ENCODE measurements around the gene MORN1.

The MORN1 gene

GRCh38 chr1:2343023-2343935 is 48.1 kb downstream of the MORN1 start:
- no peak for TF ChIP-seq CTCF (conservative IDR thresholded peaks at IDR 0.05; ENCODE audit: low read depth)
- POLR2A ChIA-PET (ENCODE audit: low non-redundant PET) = interaction anchor here (0.7 kb wide), 1 partner anchor 45 kb away, joined by 4 read pairs; no protein-coding TSS in a partner anchor
- DNase-seq (ENCODE audit: low spot score) = no peak
- peak overlapping the region; percentile 63 for H3K27ac ChIP-seq
- CTCF ChIA-PET = no interaction called here

GRCh38 chr1:2342384-2343022 is 48.9 kb downstream of the MORN1 start:
- DNase-seq (ENCODE audit: low spot score) = no peak
- POLR2A ChIA-PET (ENCODE audit: low non-redundant PET) = no interaction called here
- no peak for TF ChIP-seq CTCF (conservative IDR thresholded peaks at IDR 0.05; ENCODE audit: low read depth)
- CTCF ChIA-PET = no interaction called here
- H3K27ac ChIP-seq = peak overlapping the region; percentile 63

- POLR2A ChIA-PET (ENCODE audit: low non-redundant PET) = no interaction called here
- DNase-seq (ENCODE audit: low spot score) = no peak
- CTCF ChIA-PET = interaction anchor here (0.6 kb wide), 1 partner anchor 1502 kb away, joined by 5 read pairs; no protein-coding TSS in a partner anchor
Measured at GRCh38 chr1:2341706-2342383, 49.5 kb downstream of the MORN1 start.

GRCh38 chr1:2340918-2341254 is 50.5 kb downstream of the MORN1 start:
- TF ChIP-seq CTCF (conservative IDR thresholded peaks at IDR 0.05; ENCODE audit: low read depth) = no peak
- DNase-seq (ENCODE audit: low spot score) = no peak
- no peak overlapping the region for H3K27ac ChIP-seq
- CTCF ChIA-PET = no interaction called here
- POLR2A ChIA-PET (ENCODE audit: low non-redundant PET) = no interaction called here

More at GRCh38 chr1:2341706-2342383, 49.5 kb downstream of the MORN1 start:
- no peak for TF ChIP-seq CTCF (conservative IDR thresholded peaks at IDR 0.05; ENCODE audit: low read depth)
- H3K27ac ChIP-seq = 0 out of 2 replicates have a peak overlapping the region, but pooled peaks have one; percentile 63

GRCh38 chr1:2340086-2340917 is 51.1 kb downstream of the MORN1 start:
- POLR2A ChIA-PET (ENCODE audit: low non-redundant PET) = no interaction called here
- DNase-seq (ENCODE audit: low spot score) = no peak
- no peak for TF ChIP-seq CTCF (conservative IDR thresholded peaks at IDR 0.05; ENCODE audit: low read depth)
- no peak overlapping the region for H3K27ac ChIP-seq
- CTCF ChIA-PET = no interaction called here

Data from RWPE1 (cell line).